GM18526 (cell line): Measurements from ENCODE around the gene RMND5B.

Experiments used
- POLR2A ChIP-seq: IDR thresholded peaks from 3 replicates; pipeline ENCODE4 v1.6.1; 2011; ENCODE audit not compliant: insufficient read length; ENCODE audit errors: extremely low read depth

Gene RMND5B

DNA sequence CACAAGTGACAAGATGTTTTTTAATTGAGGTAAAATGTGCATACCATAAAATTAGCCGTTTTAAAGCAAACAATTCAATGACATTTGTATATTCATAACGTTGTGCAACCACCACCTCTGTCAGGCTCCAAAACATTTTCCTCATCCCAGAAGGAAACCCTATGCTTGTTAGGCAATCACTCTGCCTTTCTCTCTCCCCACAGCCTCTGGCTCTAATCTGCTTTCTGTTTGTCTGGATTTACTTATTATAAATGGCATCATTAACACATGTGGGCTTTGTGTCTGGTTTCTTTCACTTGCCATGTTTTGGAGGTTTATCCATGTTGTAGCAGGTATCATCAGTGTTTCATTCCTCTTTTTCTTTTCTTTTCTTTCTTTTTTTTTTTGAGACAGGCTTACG is 18.9 kb upstream of the RMND5B start:
- no peak for TF ChIP-seq POLR2A

DNA sequence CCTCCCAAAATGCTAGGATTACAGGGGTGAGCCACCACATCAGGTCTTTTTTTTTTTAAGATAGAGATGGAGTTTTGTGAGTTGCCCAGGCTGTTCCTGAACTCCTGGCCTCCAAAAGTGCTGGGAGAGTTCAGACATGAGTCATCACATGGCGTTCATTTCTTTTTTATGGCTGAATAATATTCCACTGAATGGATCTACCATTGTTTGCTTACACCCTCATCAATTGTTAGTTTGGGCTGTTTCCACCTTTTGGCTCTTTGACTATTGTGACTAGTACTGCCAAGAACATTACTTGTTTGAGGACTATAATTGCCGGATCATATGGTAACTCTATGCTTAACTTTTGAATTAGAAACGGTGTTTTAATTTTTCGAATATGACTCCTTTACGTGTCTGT is 18.3 kb upstream of the RMND5B start:
- no peak for TF ChIP-seq POLR2A

- peak; percentile 41 for TF ChIP-seq POLR2A
Observed at GRCh38 chr5:178113141-178113787, 17.6 kb upstream of the RMND5B start, which contains the start of gene N4BP3. N4BP3 (plus strand) TSS chr5:178113532; CDS start chr5:178119584, 6,052 bp downstream.

DNA sequence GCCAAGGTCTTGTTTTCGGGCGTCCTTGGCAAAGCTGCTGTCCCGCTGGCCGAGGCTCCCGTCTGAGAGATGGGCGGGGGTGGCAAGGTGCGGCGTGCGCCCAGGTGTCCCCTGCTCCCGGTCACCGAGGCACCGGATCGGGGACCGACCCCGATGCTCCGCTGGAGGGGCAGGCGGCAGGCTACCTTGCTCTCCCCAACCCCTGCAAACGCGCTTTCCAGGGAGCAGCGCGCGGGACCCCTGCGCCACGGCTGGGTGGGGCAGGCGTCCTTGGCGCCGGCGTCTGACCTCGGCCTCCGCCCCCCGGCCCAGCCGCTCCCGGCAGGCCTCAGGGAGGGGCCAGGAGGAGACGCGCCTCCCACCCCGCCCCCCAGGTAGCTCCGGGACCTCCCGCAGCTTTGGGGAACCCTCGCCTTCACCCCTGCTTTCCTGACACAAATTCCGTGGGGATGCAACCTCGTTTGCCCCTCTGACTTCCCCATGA is 16.9 kb upstream of the RMND5B start:
- TF ChIP-seq POLR2A, result no peak

DNA sequence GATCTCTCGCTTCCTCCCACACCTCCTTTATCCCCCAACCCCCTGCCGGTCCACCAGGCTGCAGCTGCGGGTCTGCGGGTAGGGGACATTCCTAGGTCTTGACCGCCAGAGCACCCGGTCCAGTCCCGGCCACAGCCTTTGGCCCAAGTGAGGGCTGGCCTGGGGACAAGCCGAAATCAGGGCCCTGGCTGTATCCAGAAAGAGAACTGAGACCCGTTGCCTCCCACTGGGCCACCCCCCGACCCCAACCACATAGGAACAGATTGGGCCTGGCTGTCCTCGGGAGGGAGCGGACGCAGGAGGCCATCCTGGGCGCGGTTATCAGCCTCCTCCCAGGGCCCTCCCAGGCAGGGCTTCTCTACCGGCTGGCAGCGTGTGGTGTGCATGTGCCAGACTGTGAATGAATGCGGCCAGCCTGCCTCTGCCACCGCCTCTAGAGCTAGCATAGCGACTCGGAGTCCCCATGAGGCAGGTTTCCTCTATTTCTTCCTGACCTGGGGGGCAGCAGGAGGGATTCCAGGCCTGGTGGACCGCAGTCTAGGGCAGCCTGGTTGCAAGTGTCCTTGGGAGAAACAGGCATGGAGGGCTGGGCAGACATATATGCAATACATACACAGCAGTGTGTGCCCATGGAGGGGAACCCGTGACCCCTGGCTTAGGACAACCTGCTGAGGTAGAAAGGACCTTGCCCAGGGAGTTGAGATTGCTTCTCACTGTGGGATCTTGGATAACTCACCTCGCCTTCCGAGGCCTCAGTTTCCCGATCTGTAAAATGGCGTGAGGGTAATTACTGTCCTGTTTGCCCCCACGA is 16.3 kb upstream of the RMND5B start:
- TF ChIP-seq POLR2A, result no peak

DNA sequence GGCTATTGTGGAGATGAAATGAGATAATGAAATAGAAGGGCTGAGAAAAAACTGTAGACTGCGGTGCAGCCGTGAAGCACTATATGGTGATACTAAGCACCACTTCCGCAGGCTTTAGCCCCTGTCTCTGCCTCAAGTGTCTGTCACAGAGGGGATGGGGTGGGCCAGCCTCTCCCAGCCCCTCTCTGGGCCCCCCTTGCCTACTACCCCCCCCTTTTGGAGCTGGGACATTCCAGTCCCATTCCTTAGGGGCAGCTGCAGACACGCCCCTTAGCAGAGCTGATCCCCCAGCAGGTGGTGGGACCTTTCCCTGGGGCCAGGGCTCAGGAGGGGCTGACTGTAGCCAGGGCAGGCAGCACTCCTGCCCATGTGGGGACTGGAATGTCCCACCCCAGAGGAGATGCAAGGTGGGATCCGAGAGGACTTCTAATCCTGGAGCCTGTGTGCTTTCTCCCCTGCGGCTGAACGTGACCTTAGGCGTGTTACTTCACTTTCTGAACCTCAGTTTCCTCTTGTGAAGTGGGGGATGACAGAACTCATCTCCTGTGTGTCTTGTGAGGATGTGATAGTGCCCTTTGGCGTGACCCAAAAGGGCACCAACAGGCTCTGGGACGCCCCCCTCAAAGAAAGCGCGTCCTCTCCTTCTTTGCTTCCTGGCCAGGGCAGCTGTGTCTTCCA is 15.5 kb upstream of the RMND5B start:
- TF ChIP-seq POLR2A, result no peak

DNA sequence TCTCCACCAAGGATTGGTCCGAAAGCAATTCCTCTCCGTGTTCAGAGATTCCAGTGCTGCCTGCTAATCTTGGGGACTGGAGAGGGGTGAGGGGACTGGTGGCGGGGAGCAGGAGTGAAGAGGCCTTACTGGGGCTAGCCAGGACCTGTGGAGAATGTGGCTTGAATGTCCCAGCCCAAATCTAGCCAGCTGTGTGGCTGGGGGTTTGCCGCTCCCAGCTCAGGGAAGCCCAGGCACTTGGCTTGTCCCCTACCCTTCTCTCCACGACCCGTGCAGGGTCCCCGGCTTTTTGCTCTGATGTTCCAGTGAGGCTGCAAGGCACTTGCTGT is 15.0 kb upstream of the RMND5B start:
- no peak for TF ChIP-seq POLR2A

DNA sequence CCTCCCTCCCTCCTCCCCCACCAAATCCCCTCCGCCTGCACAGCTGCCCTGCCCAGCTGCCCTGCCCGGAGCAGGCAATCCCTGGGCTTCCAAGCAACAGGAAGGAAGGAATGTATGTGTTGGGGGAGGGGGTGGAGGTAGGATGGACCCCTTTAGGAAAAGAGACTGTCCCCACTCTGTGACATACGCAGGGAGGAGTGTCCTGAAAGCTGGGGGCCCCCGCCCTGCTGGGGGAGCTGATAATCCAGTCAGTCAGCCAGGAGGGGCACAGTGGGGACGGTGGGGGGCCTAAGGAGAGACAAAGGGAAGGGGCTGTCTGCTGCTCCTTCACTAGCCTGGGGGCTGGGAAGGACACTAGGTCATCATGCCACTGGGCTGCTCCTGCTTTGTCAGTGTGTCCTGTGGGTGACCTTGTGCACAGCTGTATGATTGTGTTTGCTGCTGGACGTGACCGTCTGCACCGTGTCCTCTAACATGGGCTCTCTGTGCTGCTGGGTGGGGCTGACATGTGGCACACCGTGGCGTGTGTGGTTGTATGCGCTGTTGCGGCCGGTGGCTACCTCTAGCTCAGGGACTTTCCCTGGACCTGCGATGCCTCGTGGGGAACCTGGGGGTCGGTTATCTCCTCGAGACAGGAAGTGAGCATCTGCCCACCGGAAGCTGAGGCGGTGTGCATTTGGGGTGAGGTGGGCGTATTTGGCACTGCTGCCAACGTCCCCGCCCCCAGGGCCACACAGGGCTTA is 14.5 kb upstream of the RMND5B start:
- TF ChIP-seq POLR2A, result peak; percentile 61

GRCh38 chr5:178117923-178118701 is 12.7 kb upstream of the RMND5B start:
- TF ChIP-seq POLR2A, result no peak

- TF ChIP-seq POLR2A, result no peak
Observed at GRCh38 chr5:178119915-178120606, 10.8 kb upstream of the RMND5B start.

DNA sequence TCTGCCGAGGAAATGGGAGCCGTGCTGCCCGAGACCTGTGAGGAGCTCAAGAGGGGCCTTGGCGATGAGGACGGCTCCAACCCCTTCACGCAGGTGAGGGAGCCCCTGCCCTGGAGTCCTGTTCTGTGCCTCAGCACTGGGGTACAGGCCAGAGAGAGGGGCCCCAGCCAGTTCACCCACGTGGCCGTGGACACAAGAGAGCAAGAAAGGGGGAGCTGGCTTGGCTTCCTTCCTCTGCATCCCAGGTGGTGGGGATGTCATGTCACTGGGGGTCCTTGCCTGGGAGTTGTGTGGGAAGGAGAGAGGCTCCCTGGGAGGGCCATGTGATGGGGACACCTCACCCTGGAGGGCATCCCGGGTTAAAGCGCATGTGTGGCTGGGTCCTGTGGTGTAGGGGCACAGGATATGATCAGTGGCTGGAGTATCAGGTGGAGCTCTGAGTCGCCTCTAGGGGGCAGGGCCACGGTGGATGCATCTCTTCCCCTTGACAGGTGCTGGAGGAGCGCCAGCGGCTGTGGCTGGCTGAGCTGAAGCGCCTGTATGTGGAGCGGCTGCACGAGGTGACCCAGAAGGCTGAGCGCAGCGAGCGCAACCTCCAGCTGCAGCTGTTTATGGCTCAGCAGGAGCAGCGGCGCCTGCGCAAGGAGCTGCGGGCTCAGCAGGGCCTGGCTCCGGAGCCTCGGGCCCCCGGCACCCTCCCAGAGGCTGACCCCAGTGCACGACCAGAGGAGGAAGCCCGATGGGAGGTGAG is 10.0 kb upstream of the RMND5B start:
- TF ChIP-seq POLR2A, result peak; percentile 34

DNA sequence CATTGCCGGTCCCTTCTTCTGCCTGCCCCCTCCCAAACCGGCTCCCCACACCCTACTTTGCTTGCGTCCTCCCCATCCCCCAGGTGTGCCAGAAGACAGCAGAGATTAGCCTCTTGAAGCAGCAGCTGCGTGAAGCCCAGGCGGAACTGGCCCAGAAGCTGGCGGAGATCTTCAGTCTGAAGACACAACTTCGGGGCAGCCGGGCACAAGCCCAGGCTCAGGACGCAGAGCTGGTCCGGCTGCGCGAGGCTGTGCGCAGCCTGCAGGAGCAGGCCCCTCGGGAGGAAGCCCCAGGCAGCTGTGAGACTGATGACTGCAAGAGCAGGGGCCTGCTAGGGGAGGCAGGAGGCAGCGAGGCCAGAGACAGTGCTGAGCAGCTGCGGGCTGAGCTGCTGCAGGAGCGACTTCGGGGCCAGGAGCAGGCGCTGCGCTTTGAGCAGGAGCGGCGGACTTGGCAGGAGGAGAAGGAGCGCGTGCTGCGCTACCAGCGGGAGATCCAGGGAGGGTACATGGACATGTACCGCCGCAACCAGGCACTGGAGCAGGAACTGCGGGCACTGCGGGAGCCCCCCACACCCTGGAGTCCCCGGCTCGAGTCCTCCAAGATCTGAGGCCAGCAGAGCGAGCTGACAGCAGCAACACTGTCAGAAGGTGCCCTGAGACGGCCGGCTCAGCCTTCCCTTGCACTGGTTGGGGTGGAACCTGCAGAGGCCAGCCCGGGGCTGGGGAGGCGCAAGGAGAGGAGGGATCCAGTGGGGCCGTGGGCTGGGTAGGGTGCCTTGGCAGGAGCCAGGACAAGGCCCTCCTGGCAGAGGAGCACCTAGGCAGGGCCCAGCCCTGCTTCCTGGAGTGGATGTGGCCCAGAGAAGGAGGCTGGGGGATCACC is 9.2 kb upstream of the RMND5B start:
- no peak for TF ChIP-seq POLR2A
